Measurements from ENCODE around the gene PLEKHG2. TPM values are rescaled to one million over a fixed set of nuclear protein-coding genes. Genes with fewer than 3 reads are reported as not detected.

Gene PLEKHG2
- polyA plus RNA-seq, 2 of the 4 experiments (the other 2 are of a cell fraction) = 21.6 to 41.7 TPM

- TF ChIP-seq REST (IDR thresholded peaks at IDR 0.05) = peak; percentile 47
Observed at GRCh38 chr19:39406656-39407409, 5.6 kb upstream of the PLEKHG2 start, which contains the start of gene ZFP36 (continued).

GRCh38 chr19:39407410-39407659 lies 5.1 kb upstream of the PLEKHG2 start:
- Histone ChIP-seq H3K27ac (peak overlapping the region; percentile 94 to 99), H3K4me1 (peaks cover 65% of the 10 kb centered on the region), H3K9me3 (no peaks in the 10 kb centered on the region), H3K4me2 (peak overlapping the region; percentile 95), H3K4me3 (peak overlapping the region; percentile 76)
- no peak for ATAC-seq
- DNase-seq (ENCODE audit: low read depth in 1 of 2, low spot score in 1 of 2) = no peak
- no peak for FAIRE-seq
- ChIA-PET CTCF (interaction anchor here (1.4 to 21.4 kb wide), 6 partner anchors 9 to 296 kb away, joined by 4 to 457 read pairs (median 8); partner anchors contain the start of genes EID2B, MED29, PAF1 and RPS16), POLR2A (interaction anchor here (1.0 to 9.4 kb wide), 6 partner anchors 10 to 65 kb away, joined by 3 to 140 read pairs (median 18); partner anchors contain the start of genes MED29, PAF1, RPS16 and SAMD4B)
- 1% methylated on average over 14 of the region's 14 CpGs for WGBS (ENCODE audit: missing lambda C conversion rate)
- no peak for TF ChIP-seq HOXB5 (CRISPR knock-in tag; IDR thresholded peaks at IDR 0.05)
- 0 out of 2 replicates have a peak, but pooled peaks have one; percentile 41 for TF ChIP-seq EHF (CRISPR knock-in tag; IDR thresholded peaks at IDR 0.05)
- no peak for TF ChIP-seq POLR2AphosphoS2 (conservative IDR thresholded peaks at IDR 0.05; ENCODE audit: low read length)
- 0 out of 4 replicates have a peak, but pooled peaks of 1 of the 2 experiments have one; percentile 19 for TF ChIP-seq CEBPB (IDR thresholded peaks at IDR 0.05)

GRCh38 chr19:39407660-39408391 lies 4.6 kb upstream of the PLEKHG2 start:
- Histone ChIP-seq H3K9me3 (no peaks in the 10 kb centered on the region), H3K27ac (peak overlapping the region; percentile 94 to 99), H3K4me3 (peak overlapping the region; percentile 76), H3K4me2 (peak overlapping the region; percentile 95), H3K4me1 (peaks cover 60% of the 10 kb centered on the region)
- ChIA-PET CTCF (interaction anchor here (0.6 to 21.4 kb wide), 13 partner anchors 10 to 447 kb away, joined by 3 to 457 read pairs (median 4); partner anchors contain the start of genes EID2B, MED29, PAF1 and RPS16), POLR2A (interaction anchor here (0.6 to 9.4 kb wide), 6 partner anchors 10 to 278 kb away, joined by 3 to 140 read pairs (median 22); partner anchors contain the start of genes MED29, PAF1 and RPS16)
- ATAC-seq = no peak
- WGBS (ENCODE audit: missing lambda C conversion rate) = 6% methylated on average over 38 of the region's 40 CpGs
- peak in 1 of 2 experiments; percentile 60 for DNase-seq (ENCODE audit: low read depth in 1 of 2, low spot score in 1 of 2)
- no peak for TF ChIP-seq PHF8 (IDR thresholded peaks at IDR 0.05; ENCODE audit: borderline replicate concordance, low read depth)
- TF ChIP-seq BCL3 (IDR thresholded peaks at IDR 0.05) = 0 out of 3 replicates have a peak, but pooled peaks have one; percentile 17
- TF ChIP-seq RARB (CRISPR knock-in tag; IDR thresholded peaks at IDR 0.05) = no peak; the same call in 1 of the 2 replicates
- peak in 1 of 2 experiments; percentile 46; a peak in 3 of 5 replicates for TF ChIP-seq JUN (IDR thresholded peaks at IDR 0.05)
- peak; percentile 54 for TF ChIP-seq MAX (IDR thresholded peaks at IDR 0.05)
- TF ChIP-seq FOSL2 (IDR thresholded peaks at IDR 0.05) = no peak
- 0 out of 2 replicates have a peak, but pooled peaks have one; percentile 2 for TF ChIP-seq FOSL2 (CRISPR knock-in tag; IDR thresholded peaks at IDR 0.05)
- TF ChIP-seq NR3C1 (IDR thresholded peaks at IDR 0.05) = no peak
- TF ChIP-seq MAZ (IDR thresholded peaks at IDR 0.05; ENCODE audit: borderline replicate concordance, low read depth, low read length) = no peak
- no peak for TF ChIP-seq CHD2 (IDR thresholded peaks at IDR 0.05; ENCODE audit: low read length, partially characterized antibody)
- no peak for TF ChIP-seq HDAC2 (IDR thresholded peaks at IDR 0.05)
- 0 out of 2 replicates have a peak, but pooled peaks have one; percentile 52 for TF ChIP-seq MYC (IDR thresholded peaks at IDR 0.05; ENCODE audit: borderline replicate concordance, low read length)
- TF ChIP-seq POLR2AphosphoS2 (conservative IDR thresholded peaks at IDR 0.05; ENCODE audit: low read length) = peak; percentile 54
- peak; percentile 10; the same call in 1 of the 2 replicates for TF ChIP-seq GATA3 (IDR thresholded peaks at IDR 0.05; ENCODE audit: borderline replicate concordance)
- no peak for TF ChIP-seq ATOH8 (CRISPR knock-in tag; IDR thresholded peaks at IDR 0.05; ENCODE audit: low read depth)
- no peak for TF ChIP-seq JUNB (IDR thresholded peaks at IDR 0.05)
- FAIRE-seq = no peak

All from A549 (cell line).